SK-N-MC (cell line): ENCODE data around the gene DDX19B.
"Not testable (repeated sequence)": the region's sequence is repeated elsewhere in the genome, so short reads cannot be mapped to it uniquely, and the experiment has no call there.

Source experiments
- DNase-seq: peaks from one replicate; pipeline ENCODE4 v3.0.0-alpha.2; 2011; ENCODE audit warnings: low read depth, low spot score
- H3K27ac ChIP-seq: fragments of 200-600 bp; sonication (generic); 2 replicates; pipeline ENCODE4 v1.5.1; 2016; ENCODE audit warnings: mixed run types
- H3K36me3 ChIP-seq: fragments of 200-600 bp; sonication (generic); 2 replicates; pipeline ENCODE4 v1.6.1; 2017; ENCODE audit warnings: antibody characterized with exemption, low read length, mixed read lengths; ENCODE audit not compliant: insufficient read depth
- H3K4me3 ChIP-seq: fragments of 200-600 bp; sonication (generic); 2 replicates; pipeline ENCODE4 v1.5.1; 2016
- H3K9ac ChIP-seq: fragments of 200-600 bp; sonication (generic); 2 replicates; pipeline ENCODE4 v1.8.0; 2017; ENCODE audit warnings: mixed run types, mixed read lengths; ENCODE audit not compliant: insufficient read length
- H3K9me3 ChIP-seq: fragments of 200-600 bp; sonication (generic); 2 replicates; pipeline ENCODE4 v1.6.1; 2017; ENCODE audit warnings: low read depth, mild to moderate bottlenecking, antibody characterized with exemption, low read length, moderate library complexity, mixed read lengths
- EZH2 ChIP-seq: fragments of 200-600 bp; sonication (generic); IDR thresholded peaks from one replicate; pipeline ENCODE4 v1.6.1; 2017; ENCODE audit warnings: antibody characterized with exemption
- FOXP2 ChIP-seq: optimal IDR thresholded peaks from 2 replicates; pipeline ENCODE3; 2011; ENCODE audit warnings: mild to moderate bottlenecking, moderate library complexity; ENCODE audit not compliant: insufficient read depth; ENCODE audit errors: extremely low read length, control extremely low read depth
- POLR2AphosphoS5 ChIP-seq: IDR thresholded peaks from 2 replicates; pipeline ENCODE4 v1.6.1; 2012; ENCODE audit warnings: mild to moderate bottlenecking, low read depth, low read length, borderline replicate concordance

Gene DDX19B

DNA sequence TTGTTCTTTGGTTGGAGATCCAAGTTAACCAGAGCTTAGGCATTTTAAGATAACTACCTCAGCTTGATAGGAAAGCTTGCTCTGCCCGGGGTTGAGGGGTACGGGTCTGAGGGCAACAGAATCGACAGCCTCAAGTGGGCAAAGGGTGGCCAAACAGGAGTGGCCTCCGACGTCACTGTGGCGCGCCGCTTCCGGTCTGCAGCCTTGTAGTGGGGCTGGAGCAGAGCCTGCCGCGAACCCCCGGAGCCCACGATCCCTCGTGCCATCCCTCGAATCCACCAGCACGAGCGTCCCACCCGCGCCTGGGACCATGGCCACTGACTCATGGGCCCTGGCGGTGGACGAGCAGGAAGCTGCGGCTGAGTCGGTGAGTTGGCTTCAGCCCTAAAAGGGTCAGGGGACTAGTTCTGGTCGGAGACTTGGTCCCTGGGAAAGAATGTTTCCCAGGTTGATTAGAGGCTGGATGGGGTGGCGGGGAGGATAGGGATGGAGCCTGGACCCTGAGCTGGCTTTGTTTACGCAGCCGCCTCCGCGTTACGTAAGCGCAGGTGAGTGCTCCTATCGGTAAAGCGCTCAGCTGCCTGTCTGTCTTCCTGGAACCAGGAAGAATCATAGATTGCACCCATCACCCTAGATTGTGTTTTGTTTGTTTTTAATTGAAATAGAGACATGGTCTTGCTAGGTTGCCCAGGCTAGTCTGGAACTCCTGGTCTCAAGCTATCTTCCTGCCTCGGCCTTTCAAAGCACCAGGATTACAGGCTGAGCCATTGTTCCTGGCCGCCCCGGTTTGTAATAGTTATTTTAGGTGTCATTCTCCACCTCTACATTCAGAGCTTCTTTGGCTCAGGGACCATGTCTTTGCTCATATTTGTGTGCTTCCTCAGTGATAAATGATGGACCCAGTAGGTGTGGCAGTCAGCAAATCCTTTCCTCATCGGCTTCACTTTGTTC is at the start of gene DDX19B:
TSS of gene DDX19B (plus strand) at position 199 of the 951 bp plus-strand sequence. CDS start at position 311, 112 bp downstream.
- TF ChIP-seq POLR2AphosphoS5 (peak; percentile 62; the same call in 1 of the 2 replicates), EZH2 (no peak), FOXP2 (no peak)
- H3K9ac ChIP-seq, result peak within 1 kb of the TSS; percentile 83
- H3K36me3 ChIP-seq, result peaks cover 3% of the 10 kb centered on the region; the same call in 1 of the 2 replicates
- H3K9me3 ChIP-seq, result no peaks in the 10 kb centered on the region
- H3K4me3 ChIP-seq, result peak within 1 kb of the TSS; percentile 81
- H3K27ac ChIP-seq, result peak within 1 kb of the TSS; percentile 50; the same call in 1 of the 2 replicates
- no peak for DNase-seq

GRCh38 chr16:70249697-70250096 is 49.3 kb upstream of the DDX19B start:
- H3K27ac ChIP-seq, H3K9ac ChIP-seq, H3K4me3 ChIP-seq, DNase-seq, H3K9me3 ChIP-seq: not testable (repeated sequence)
- peaks cover 23% of the 10 kb centered on the region; the same call in 1 of the 2 replicates for H3K36me3 ChIP-seq

- Histone ChIP-seq H3K9me3 (no peaks in the 10 kb centered on the region), H3K9ac (peak overlapping the region; percentile 71), H3K36me3 (peaks cover 32% of the 10 kb centered on the region; the same call in 1 of the 2 replicates), H3K4me3 (peak overlapping the region; percentile 79), H3K27ac (peak overlapping the region; percentile 13; the same call in 1 of the 2 replicates)
- TF ChIP-seq FOXP2, result no peak
- TF ChIP-seq EZH2, result no peak
- TF ChIP-seq POLR2AphosphoS5, result no peak
- no peak for DNase-seq
Measured at GRCh38 chr16:70250748-70251628, 48.0 kb upstream of the DDX19B start.

- peak; percentile 94 for TF ChIP-seq POLR2AphosphoS5
- no peak for TF ChIP-seq EZH2
- peak; percentile 60 for TF ChIP-seq FOXP2
- H3K9ac ChIP-seq, result peak within 1 kb of the TSS; percentile 76
Measured at GRCh38 chr16:70251629-70252354, 47.2 kb upstream of the DDX19B start, which contains the start of gene EXOSC6. EXOSC6 (minus strand) TSS chr16:70251940; CDS start chr16:70251900, 40 bp downstream.

DNA sequence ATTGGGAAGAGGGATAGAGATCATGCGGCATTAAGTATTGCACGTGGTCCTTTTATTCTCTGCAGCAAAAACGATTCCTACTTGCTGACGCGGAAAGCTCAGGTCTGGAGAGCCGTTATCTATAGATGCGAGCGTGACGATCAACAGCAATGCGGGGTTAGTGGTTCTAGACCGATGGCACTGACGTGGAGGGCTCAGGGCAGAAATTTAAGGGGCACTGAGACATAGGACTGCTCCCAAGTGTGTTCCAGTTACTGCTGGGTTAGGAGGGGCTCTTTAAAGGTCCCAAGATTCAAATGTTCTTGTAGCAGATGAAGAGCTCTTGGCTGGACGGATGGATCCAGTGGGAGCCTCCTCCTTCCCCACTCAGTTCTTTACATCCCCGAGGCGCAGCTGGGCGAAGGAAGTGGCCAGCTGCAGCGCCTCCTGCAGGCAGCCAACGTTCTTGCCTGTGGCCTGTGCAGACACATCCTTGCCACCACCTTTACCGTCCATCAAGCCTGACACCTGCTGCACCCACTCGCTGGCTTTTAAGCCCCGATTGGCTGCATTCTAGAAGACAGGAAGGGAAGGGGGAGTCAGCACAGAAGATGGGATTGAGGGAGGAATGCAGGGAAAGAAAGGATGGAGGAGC is 46.5 kb upstream of the DDX19B start:
- DNase-seq, result no peak
- Histone ChIP-seq H3K36me3 (peaks cover 43% of the 10 kb centered on the region; the same call in 1 of the 2 replicates), H3K4me3 (no peak overlapping the region; the same call in 1 of the 2 replicates), H3K9me3 (no peaks in the 10 kb centered on the region), H3K9ac (no peak overlapping the region), H3K27ac (peak overlapping the region; percentile 70)
- no peak for TF ChIP-seq POLR2AphosphoS5
- TF ChIP-seq FOXP2, result no peak
- TF ChIP-seq EZH2, result no peak

More at GRCh38 chr16:70251629-70252354, 47.2 kb upstream of the DDX19B start, which contains the start of gene EXOSC6:
- peaks cover 39% of the 10 kb centered on the region; the same call in 1 of the 2 replicates for H3K36me3 ChIP-seq
- DNase-seq, result peak; percentile 32
- H3K9me3 ChIP-seq, result no peaks in the 10 kb centered on the region
- H3K4me3 ChIP-seq, result peak within 1 kb of the TSS; percentile 79
- H3K27ac ChIP-seq, result peak within 1 kb of the TSS; percentile 70

DNA sequence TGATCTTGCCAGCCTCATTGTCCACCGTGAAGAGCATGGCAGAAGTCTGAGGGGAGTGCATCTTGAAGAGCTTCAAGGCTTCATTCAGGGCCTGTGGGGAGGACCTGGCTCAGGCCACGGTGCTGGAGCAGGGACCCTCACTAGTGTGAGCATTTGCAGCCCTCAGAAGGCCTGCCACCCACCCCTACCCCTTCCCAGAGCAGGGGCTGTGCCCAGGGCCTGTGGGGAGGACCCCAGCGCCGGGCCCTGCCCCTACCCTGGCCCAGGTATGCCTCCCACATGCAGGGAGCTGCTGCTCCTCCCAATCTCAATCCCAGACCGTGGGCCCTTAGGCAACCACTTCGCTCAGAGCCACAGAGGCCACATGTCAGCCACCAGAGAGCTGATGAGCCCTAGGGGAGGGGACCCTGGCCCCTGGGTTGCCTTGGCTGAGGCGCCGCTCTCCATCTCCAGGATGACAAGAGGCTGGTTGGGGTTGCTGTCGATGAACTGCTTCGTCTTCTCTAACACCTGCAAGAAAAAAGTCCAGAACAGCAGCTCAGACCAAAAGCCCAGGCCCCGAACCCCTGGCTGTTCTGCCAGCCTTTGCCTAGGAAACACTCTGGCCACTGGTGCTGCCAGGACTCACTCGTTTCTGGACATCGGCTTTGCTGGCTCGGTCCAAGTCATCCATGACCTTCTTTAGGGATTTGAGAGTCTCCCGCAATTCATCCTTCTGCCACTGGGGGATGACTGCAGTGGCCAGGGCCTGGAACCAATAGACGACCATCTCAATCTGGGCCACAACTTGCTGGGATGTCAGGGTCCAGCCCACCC is 45.5 kb upstream of the DDX19B start:
- no peak for DNase-seq
- no peak for TF ChIP-seq EZH2
- no peak for TF ChIP-seq FOXP2
- TF ChIP-seq POLR2AphosphoS5, result no peak
- H3K27ac ChIP-seq, result no peak overlapping the region
- no peaks in the 10 kb centered on the region for H3K9me3 ChIP-seq
- no peak overlapping the region for H3K9ac ChIP-seq
- peaks cover 51% of the 10 kb centered on the region; the same call in 1 of the 2 replicates for H3K36me3 ChIP-seq
- H3K4me3 ChIP-seq, result no peak overlapping the region
